ENCODE measurements around the gene TARS2.

TARS2 gene

DNA sequence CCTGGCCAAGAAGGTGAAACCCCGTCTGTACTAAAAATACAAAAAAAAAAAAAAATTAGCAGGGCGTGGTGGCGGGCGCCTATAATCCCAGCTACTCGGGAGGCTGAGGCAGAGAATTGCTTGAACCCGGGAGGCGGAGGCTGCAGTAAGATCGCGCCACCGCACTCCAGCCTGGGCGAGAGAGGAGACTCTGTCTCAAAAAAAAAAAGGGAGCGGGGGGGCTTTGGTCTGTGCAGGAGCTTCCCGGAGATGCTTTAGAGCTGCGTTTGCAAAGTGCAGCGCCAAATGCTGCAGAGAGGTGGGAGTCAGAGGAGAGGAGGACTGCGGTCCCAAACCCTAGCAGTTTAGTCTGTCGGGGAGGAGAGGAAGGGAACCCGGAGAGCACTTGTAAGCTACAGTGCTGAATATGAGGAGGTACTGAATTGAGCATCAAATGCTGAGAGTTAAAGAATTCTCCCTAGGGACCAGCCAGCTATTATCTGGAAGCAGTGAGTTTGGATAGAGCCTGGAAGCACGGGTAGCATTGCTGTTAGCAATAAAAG lies 28.9 kb downstream of the TARS2 start:
- TF ChIP-seq RAD21 (IDR thresholded peaks at IDR 0.05; ENCODE audit: low read depth) (no peak), TCF12 (IDR thresholded peaks at IDR 0.05; ENCODE audit: low read depth) (no peak), TEAD4 (IDR thresholded peaks at IDR 0.05) (no peak), CREB1 (IDR thresholded peaks at IDR 0.05; ENCODE audit: low read depth) (no peak), EP300 (IDR thresholded peaks at IDR 0.05; ENCODE audit: borderline replicate concordance) (no peak), CEBPB (IDR thresholded peaks at IDR 0.05) (no peak), YY1 (IDR thresholded peaks at IDR 0.05; ENCODE audit: low read depth) (no peak), EGR1 (IDR thresholded peaks at IDR 0.05) (no peak)

DNA sequence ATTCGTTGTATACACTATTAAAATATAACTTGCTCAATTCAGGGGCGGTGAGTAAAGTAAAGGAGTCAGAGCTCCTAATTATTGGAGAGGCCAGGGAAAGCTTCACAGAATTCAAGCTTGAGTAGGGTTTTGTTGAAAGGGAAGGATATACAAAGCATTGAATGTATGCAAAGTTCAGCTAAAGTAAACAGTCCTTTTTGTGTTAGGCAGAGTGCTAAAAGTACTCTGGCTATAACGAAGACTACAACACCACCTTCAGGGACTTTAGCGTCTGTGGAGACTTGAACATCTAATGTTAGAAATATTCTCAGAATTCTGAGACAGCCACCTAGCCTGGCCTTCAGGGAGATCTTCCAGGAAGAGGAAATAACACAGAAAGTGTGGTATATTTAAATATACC lies 29.4 kb downstream of the TARS2 start:
- TF ChIP-seq, protein P1, sequence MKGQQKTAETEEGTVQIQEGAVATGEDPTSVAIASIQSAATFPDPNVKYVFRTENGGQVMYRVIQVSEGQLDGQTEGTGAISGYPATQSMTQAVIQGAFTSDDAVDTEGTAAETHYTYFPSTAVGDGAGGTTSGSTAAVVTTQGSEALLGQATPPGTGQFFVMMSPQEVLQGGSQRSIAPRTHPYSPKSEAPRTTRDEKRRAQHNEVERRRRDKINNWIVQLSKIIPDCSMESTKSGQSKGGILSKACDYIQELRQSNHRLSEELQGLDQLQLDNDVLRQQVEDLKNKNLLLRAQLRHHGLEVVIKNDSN (IDR thresholded peaks at IDR 0.05): no peak
- TF ChIP-seq TEAD4 (IDR thresholded peaks at IDR 0.05): no peak
- no peak for TF ChIP-seq YY1 (IDR thresholded peaks at IDR 0.05; ENCODE audit: low read depth)
- TF ChIP-seq CREB1 (IDR thresholded peaks at IDR 0.05; ENCODE audit: low read depth): no peak
- no peak for TF ChIP-seq ZBTB7A (IDR thresholded peaks at IDR 0.05; ENCODE audit: low read depth)
- TF ChIP-seq TCF12 (IDR thresholded peaks at IDR 0.05; ENCODE audit: low read depth): no peak
- no peak for TF ChIP-seq FOXM1 (IDR thresholded peaks at IDR 0.05; ENCODE audit: borderline replicate concordance, low read depth)
- TF ChIP-seq, protein P2, sequence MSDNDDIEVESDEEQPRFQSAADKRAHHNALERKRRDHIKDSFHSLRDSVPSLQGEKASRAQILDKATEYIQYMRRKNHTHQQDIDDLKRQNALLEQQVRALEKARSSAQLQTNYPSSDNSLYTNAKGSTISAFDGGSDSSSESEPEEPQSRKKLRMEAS (IDR thresholded peaks at IDR 0.05): no peak

DNA sequence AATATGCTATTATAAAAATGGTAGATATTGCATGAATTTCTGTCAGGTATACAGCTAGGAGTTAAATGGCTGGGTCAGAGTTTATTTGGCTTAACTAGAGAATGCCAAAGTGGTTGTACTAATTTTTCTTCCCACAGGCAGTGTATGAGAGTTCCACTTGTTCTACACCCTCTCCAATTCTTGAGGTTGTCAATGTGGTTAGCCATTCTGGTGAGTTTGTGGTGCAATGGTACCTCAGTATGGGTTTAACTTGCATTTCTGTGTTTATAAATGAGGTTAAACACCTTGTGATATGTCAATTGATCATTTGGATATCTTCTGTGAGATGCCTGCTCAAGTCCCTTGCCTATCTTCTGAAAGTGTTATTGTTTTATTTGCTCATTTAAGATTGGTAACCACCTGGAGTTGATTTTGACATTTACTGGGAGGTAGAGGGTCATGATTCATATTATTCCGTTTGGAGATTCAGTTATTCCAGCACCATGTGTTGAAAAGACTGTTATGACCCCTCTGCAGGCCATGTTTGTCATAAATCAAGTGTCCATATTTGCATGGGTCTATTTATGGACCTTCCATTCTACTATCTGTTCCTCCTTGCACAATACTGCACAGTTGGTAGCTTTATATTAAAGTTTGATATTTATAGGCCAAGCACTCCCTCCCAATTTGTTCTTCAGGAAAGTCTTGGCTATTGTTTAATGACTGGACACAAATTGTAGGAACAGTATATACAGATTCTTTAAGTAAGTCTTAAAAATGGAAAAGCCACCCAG lies 34.2 kb downstream of the TARS2 start:
- TF ChIP-seq EGR1 (IDR thresholded peaks at IDR 0.05): no peak
- no peak for TF ChIP-seq EP300 (IDR thresholded peaks at IDR 0.05; ENCODE audit: borderline replicate concordance)
- no peak for TF ChIP-seq YY1 (IDR thresholded peaks at IDR 0.05; ENCODE audit: low read depth)
- no peak for TF ChIP-seq RAD21 (IDR thresholded peaks at IDR 0.05; ENCODE audit: low read depth)

DNA sequence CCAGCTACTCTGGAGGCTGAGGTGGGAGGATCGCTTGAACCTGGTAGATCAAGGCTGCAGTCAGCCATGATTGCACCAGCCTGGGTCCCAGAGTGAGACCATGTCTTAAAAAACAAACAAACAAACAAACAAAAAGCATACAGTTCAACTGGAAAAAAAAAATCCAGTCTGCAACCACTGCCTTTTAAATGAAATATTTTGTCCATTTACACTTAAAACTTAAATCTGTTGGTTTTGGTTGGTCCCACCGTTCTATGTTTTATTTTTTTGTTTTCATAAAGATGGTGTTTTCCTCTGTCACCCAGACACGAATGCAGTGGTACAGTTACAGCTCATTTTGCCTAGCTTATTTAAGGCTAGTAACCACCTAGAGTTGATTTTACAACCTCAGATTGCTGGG lies 38.1 kb downstream of the TARS2 start:
- TF ChIP-seq CEBPB (IDR thresholded peaks at IDR 0.05) (no peak), TEAD4 (IDR thresholded peaks at IDR 0.05) (no peak), CREB1 (IDR thresholded peaks at IDR 0.05; ENCODE audit: low read depth) (no peak), EGR1 (IDR thresholded peaks at IDR 0.05) (no peak)

DNA sequence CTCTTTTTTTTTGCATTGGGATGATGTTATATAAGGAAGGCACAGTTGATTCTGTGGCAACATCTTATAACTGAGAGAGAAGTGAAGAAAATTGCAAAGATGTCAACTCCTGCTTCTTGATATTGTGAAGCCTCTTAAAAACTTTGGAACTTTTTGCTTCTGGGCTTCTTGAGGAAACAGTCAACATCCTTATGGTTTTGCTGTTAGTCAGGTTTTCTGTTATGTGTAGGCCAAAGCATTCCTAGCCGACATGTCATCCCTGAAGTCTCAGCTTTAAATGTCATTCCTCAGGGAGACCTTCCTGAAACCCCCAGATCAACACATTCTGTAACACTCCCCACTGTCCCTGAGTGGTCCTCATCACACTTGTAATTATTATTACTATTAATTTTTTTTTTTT lies 41.0 kb downstream of the TARS2 start:
- TF ChIP-seq EGR1 (IDR thresholded peaks at IDR 0.05) (no peak), CEBPB (IDR thresholded peaks at IDR 0.05) (no peak), RAD21 (IDR thresholded peaks at IDR 0.05; ENCODE audit: low read depth) (no peak), TCF12 (IDR thresholded peaks at IDR 0.05; ENCODE audit: low read depth) (no peak), ZBTB7A (IDR thresholded peaks at IDR 0.05; ENCODE audit: low read depth) (no peak), TAF1 (IDR thresholded peaks at IDR 0.05; ENCODE audit: low read depth) (no peak), NFIC (IDR thresholded peaks at IDR 0.05) (no peak), FOXM1 (IDR thresholded peaks at IDR 0.05; ENCODE audit: borderline replicate concordance, low read depth) (no peak), YY1 (IDR thresholded peaks at IDR 0.05; ENCODE audit: low read depth) (no peak), TEAD4 (IDR thresholded peaks at IDR 0.05) (no peak), EP300 (IDR thresholded peaks at IDR 0.05; ENCODE audit: borderline replicate concordance) (no peak), CREB1 (IDR thresholded peaks at IDR 0.05; ENCODE audit: low read depth) (no peak)
- TF ChIP-seq, protein P1 (IDR thresholded peaks at IDR 0.05): no peak
- TF ChIP-seq, protein P3, sequence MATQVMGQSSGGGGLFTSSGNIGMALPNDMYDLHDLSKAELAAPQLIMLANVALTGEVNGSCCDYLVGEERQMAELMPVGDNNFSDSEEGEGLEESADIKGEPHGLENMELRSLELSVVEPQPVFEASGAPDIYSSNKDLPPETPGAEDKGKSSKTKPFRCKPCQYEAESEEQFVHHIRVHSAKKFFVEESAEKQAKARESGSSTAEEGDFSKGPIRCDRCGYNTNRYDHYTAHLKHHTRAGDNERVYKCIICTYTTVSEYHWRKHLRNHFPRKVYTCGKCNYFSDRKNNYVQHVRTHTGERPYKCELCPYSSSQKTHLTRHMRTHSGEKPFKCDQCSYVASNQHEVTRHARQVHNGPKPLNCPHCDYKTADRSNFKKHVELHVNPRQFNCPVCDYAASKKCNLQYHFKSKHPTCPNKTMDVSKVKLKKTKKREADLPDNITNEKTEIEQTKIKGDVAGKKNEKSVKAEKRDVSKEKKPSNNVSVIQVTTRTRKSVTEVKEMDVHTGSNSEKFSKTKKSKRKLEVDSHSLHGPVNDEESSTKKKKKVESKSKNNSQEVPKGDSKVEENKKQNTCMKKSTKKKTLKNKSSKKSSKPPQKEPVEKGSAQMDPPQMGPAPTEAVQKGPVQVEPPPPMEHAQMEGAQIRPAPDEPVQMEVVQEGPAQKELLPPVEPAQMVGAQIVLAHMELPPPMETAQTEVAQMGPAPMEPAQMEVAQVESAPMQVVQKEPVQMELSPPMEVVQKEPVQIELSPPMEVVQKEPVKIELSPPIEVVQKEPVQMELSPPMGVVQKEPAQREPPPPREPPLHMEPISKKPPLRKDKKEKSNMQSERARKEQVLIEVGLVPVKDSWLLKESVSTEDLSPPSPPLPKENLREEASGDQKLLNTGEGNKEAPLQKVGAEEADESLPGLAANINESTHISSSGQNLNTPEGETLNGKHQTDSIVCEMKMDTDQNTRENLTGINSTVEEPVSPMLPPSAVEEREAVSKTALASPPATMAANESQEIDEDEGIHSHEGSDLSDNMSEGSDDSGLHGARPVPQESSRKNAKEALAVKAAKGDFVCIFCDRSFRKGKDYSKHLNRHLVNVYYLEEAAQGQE (IDR thresholded peaks at IDR 0.05; ENCODE audit: low read depth): no peak
- TF ChIP-seq, protein P2 (IDR thresholded peaks at IDR 0.05): no peak

DNA sequence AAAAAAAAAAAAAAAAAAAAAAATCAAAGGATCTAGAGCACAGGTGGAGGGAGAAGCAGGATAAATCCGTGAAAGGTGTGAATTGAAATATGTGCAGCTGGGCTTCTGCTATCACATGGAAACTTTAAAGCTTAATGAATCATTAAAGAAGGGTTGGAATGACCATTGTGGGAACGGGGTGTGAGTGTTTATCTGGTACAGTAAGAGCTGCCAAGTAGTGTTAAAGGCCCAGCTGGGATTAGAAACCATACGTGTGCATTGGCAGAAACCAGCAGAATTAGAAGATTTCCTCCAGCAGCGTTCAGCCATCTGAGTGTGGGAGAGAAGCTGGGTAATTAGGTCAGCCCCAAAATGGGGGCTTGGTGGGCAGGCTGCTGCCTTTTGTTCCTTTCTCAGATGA lies 41.8 kb downstream of the TARS2 start:
- TF ChIP-seq NFIC (IDR thresholded peaks at IDR 0.05) (no peak), YY1 (IDR thresholded peaks at IDR 0.05; ENCODE audit: low read depth) (no peak), EP300 (IDR thresholded peaks at IDR 0.05; ENCODE audit: borderline replicate concordance) (no peak), TEAD4 (IDR thresholded peaks at IDR 0.05) (no peak), ZBTB7A (IDR thresholded peaks at IDR 0.05; ENCODE audit: low read depth) (no peak), CEBPB (IDR thresholded peaks at IDR 0.05) (no peak), RAD21 (IDR thresholded peaks at IDR 0.05; ENCODE audit: low read depth) (no peak), TCF12 (IDR thresholded peaks at IDR 0.05; ENCODE audit: low read depth) (no peak), EGR1 (IDR thresholded peaks at IDR 0.05) (no peak), CREB1 (IDR thresholded peaks at IDR 0.05; ENCODE audit: low read depth) (no peak), FOXM1 (IDR thresholded peaks at IDR 0.05; ENCODE audit: borderline replicate concordance, low read depth) (no peak)
- TF ChIP-seq, protein P2 (IDR thresholded peaks at IDR 0.05): no peak
- TF ChIP-seq, protein P3 (IDR thresholded peaks at IDR 0.05; ENCODE audit: low read depth): no peak
- TF ChIP-seq, protein P1 (IDR thresholded peaks at IDR 0.05): no peak
